NCI-H1436 (cell line): ENCODE measurements around the gene ZNF239.
"Not testable (repeated sequence)": the region's sequence is repeated elsewhere in the genome, so short reads cannot be mapped to it uniquely, and the experiment has no call there.

Experiments used
- DNase-seq: peaks from one replicate; lab custom pipeline; 2025; lab: John Stamatoyannopoulos, UW

Gene ZNF239

DNA sequence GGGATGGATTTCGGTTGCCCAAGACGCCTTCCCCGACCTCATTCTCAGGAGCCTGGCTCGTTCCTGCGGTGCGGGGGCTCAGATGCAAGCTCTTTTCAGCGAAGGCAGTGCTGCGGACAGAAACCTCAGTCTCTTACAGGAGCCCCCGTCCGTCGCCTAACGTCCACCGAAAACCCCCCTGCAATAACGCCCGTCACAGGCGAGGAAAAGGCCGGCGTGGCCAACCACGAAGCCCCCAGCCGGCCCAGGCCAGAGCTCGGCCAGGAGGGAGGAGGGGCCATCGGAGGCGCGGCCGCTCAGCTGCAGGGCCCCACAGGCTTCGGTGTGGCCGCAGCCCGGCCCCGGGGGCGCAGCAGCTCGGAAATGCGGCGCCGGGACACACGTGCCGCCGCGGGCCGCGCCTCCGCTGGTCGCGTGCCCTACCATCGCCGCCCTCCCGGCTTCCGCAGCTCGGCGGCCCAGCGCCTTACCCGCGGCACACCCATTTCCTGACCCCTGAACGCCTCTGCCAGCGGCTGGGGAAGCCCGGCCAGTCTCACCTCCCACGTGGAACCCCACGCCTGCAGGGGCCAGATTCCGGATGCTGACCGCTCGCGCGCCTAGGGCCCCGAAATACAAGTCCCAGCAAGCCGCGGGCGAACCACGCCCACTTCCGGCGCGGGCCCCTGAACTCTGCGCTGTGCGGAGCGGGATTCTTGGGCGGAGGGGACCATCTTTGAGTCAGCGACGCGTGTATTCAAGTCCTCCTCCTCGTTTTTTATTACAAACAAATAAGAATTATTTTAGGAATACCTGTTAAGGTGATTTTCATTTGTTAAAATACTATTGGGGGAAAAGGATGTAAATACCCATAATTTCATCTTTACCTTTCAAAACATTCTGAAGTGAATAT lies at the start of gene ZNF239:
Gene ZNF239, minus strand, starts transcription at position 616 of the 892 bp plus-strand sequence. CDS start 16,537 bp downstream, outside the sequence.
- DNase-seq: peak; percentile 16

- DNase-seq: no peak
Observed at GRCh38 chr10:43623351-43623750, 48.9 kb upstream of the ZNF239 start.

GRCh38 chr10:43622038-43622437 lies 47.6 kb upstream of the ZNF239 start:
- no peak for DNase-seq

DNA sequence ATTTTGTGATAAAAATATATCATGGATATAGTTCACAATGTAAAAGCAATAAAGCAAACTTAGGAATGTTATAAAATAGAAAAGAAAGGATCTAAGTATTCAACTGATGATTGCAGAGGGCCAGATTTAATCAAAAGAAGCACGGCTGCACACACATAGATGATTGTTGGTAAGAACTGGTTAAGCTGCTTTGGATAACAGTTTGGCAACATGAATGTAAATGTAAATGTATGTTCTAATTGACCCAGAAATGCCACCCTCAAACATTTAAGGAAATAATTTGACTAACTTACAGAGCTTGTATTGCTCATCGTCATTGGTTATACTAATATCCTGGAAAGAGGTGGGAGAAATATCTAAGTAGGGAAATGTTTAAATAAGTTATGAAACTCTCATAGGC lies 45.0 kb upstream of the ZNF239 start:
- no peak for DNase-seq

DNA sequence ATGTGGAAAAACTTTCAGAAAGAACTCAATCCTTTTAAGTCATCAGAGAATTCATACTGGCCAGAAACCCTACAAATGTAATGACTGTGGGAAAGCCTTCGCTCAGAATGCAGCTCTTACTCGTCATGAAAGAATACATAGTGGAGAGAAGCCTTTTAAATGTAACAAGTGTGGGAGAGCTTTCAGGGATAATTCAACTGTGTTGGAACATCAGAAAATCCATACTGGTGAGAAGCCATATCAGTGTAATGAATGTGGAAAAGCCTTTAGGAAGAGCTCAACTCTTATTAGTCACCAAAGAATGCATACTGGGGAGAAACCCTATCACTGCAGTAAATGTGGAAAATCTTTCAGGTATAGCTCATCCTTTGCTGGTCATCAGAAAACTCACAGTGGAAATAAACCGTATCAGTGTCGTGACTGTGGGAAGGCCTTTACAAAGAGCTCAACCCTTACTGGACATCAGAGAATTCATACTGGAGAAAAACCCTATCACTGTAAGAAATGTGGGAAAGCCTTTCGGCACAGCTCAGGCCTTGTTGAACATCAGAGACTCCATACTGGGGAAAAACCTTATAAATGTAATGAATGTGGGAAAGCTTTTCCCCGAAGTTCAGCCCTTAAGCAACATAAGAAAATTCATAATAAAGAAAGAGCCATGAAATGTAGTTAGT lies 42.4 kb upstream of the ZNF239 start:
- DNase-seq: no peak

DNA sequence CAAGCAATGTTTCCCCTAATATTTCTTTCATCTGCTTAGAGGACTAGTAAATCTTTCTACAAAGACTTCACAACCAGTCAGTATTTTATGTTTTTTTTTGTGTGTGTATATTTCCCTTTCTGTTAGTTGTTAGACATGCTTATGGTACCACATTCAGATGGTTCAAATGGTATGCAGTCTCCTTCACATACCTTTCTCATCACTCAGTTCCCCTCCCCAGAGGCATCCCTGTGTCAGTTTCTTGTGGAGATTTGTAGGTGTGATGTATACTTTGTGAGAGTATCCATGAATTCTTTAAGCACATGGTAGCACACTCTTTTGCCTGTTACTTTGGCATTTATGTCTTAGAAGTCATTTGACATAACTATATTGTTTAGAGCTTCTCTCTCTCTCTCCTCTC lies 36.2 kb upstream of the ZNF239 start:
- DNase-seq: no peak

DNA sequence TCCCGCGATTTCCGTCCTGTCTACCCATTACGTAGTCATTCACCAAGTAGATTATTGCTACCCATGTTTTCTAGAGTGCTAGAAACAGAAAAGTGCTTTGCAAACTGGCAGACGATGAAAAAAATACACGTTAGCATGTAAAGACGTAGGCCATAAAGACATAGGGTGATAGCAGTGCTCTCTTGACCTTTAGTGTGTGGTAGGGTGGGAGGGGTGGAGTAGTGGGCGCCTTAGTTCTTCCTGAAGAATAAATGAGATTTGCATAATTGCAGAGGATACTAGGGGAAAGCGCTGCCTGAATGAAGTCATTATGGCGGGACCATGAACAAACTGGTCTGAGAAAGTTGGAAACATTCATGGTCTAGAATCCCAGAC lies 32.8 kb upstream of the ZNF239 start:
- DNase-seq: no peak

DNA sequence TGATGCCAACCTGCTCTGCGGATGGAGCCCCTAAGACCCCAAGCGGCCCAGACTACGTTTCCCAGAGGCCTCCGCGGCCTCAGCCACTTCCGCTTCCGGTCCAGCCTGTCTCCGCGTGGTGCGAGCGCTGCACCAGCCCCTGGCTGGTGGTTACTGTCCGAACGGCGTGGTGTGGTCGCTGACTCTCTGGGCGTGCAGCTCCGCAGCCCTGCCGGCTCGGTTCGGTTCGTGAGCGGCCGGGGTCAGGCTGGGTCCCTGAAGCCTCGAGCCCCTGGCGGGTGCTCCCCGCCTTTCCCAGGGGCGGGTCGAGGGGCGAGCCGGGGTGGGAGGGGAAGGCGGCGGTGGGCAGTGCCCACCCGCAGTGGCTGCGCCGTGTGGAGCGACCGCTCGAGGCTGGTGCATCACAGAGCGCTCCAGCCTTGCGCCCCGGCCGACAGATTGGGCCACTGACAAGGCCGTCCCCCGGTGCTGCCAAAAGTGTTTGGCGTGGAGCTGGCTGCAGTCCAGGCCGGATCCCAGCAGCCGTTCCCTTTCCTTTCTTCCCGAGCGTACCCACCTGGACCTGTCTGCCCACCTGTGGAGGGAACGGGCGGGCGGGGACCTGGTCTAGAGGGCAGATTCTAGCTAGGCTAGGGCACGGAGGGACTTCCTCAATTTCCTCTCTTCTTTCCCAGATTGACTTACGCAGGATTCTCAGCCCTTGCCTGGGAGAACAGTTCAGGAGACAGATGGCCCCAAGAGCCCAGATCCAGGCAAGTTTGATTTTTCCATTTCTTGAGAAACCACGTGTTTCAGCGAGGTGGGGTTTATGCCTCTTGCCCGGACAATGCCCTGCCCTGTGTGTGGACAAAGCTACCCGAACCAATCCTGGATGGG lies 32.1 kb upstream of the ZNF239 start, which contains the start of gene ZNF485:
Gene ZNF485, plus strand, starts transcription at position 116 of the 876 bp plus-strand sequence. Its CDS starts 613 bp downstream, at position 729.
- DNase-seq: peak; percentile 17

GRCh38 chr10:43605850-43606322 lies 31.5 kb upstream of the ZNF239 start:
- no peak for DNase-seq

DNA sequence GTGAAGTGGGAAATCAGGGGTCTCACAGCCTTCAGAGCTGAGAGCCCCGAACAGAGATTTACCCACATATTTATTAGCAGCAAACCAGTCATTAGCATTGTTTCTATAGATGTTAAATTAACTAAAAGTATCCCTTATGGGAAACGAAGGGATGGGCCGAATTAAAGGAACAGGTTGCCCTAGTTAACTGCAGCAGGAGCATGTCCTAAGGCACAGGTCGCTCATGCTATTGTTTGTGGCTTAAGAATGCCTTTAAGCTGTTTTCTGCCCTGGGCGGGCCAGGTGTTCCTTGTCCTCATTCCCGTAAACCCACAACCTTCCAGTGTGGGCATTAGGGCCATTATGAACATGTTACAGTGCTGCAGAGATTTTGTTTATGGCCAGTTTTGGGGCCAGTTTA lies 27.2 kb upstream of the ZNF239 start:
- not testable (repeated sequence) for DNase-seq

DNA sequence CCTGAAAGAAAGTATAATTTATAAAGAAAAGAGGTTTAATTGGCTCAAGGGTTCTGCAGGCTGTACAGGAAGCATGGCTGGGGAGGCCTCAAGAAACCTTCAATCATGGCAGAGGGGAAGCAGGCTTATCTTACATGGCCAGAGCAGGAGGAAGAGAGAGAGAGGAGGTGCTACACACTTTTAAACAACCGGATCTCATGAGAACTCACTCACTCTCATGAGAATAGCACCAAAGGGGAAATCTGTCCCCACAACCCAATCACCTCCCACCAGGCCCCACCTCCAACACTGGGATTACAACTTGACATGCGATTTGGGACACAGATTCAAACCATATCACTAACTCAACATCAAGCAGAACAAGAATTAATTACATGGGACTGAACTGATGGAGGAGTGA lies 24.9 kb upstream of the ZNF239 start:
- no peak for DNase-seq

GRCh38 chr10:43598446-43598845 lies 24.0 kb upstream of the ZNF239 start:
- no peak for DNase-seq

DNA sequence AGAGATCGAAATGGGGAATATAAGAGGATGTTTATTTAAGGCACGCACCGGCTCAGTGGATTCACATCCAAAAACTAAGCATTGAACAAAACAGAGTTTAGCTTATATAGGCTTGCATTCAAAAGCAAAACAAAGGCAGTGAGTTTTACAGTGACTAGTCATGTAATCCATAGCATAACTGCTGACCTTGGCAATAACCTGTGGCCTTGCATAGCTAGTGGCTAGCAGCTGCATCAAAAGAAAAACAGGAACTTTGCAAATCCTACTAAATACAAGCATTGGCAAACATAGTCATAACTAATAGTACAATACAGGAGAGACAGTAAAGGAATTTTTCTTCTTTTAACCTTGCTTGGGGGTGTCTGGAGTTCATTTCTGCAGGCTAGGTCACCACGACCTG lies 22.1 kb upstream of the ZNF239 start:
- DNase-seq: no peak

DNA sequence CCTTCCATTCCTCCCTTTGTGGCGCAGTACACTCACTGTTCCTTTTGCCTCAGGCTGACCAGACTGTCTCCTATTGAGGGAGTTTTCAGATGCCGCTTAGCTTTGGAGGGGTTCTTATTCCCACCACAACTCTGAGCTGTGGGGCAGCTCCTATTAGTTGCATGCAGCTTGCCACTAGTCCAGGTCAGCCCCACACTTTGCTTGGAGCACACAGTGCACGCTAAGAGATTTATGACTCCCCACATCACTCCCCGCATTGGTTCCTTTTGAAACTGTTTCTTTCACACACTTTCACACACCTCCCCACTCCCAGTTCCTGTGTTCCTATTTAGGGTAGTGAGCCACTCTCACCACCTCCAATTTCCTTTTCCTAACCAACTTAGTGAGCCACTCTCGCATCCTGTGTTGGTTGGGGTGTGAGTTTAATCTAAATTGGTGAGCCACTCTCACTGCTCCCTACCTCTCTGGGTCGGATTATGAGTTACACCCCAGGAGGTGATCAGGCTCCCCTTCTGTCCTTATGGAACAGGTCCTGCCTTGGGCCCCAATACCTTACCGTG lies 21.4 kb upstream of the ZNF239 start:
- no peak for DNase-seq

DNA sequence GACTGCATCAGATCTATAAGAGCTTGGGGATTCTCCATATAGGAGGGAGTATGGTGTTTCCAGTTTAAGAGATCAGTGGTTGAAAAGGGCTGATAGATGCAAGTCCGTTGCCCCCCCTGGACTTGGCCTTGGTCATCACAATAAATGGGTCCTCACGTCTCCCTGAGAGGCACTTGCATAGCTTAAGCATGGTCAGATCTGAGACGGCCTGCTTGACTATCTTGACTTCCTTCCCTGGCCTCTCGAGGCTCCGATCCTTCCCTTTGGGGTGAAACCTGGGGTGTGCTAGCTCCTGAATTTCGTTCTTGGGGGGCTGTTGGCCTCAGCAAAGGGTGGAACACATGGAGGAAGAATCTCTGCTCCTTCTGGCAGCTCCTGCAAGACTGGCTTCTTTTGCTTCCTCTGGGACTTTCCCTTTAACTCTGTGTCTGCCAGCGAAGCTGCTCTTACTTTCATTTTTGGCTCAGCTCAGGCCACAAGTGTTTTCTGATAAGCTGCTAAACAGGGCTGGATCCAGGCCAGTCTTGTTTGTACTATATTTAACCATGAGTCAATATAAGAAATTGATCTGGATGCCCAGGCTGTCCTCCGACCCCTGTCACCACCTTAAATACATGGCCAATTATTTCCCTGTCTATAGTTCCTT lies 20.7 kb upstream of the ZNF239 start:
- DNase-seq: no peak

GRCh38 chr10:43591303-43591904 lies 17.0 kb upstream of the ZNF239 start:
- DNase-seq: no peak

DNA sequence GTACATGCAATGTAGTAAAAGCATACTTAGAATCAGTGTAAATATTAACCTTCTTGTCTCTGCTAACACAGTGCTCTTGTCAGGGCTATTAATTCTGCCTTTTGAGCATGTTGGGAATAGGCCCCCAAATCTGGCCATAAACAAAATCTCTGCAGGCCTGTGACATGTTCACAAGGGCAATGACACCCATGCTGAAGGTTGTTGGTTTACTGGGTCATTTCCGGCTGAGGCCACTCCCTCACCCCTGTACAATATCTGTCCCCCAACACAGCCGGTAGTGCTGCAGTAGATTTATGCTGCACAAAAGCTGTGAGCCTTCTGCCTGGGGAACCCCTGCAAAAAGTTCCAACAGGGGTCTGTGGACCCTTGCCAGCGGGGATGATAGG lies 12.3 kb upstream of the ZNF239 start:
- not testable (repeated sequence) for DNase-seq

DNA sequence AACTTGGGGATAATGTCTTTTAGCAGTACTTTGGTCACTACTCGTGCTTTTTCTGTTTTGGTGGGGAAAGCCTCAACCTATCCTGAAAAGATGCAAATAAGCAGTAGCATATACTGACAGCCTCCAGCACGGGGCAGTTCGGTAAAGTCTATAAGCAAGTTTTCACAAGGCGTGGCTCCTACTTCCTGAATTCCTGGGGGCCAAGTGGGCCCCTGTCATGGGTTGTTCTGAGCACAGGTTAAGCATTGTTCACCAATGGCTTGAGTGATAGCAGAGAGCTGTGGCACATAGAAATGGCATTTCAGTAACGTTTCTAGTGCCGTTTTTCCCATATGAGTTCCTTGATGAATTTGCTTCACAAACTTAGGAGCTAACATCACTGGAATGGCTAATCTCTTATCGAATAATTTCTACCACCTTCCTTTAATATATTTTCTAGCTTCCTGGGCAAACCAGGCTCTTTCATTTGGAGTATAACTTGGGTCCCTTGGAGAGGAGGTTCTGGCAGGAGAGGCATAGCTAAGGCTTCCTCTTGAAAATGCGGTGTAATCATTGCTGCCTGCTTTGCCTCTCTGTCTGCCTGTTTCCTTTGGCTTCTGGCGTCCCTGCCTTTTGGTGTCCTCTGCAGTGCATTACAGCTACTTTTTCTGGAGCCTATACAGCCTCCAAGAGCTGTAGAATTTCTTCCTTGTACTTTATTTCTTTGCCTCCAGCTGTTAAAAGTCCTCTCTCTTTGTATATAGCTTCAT lies 11.7 kb upstream of the ZNF239 start:
- no peak for DNase-seq

GRCh38 chr10:43585046-43585445 lies 10.6 kb upstream of the ZNF239 start:
- DNase-seq: no peak

- DNase-seq: no peak
Observed at GRCh38 chr10:43584051-43584450, 9.6 kb upstream of the ZNF239 start.
